ENCODE data around the gene PFDN4. TPM values are rescaled to one million over a fixed set of nuclear protein-coding genes. Genes with fewer than 3 reads are reported as not detected.

Gene PFDN4, protein sequence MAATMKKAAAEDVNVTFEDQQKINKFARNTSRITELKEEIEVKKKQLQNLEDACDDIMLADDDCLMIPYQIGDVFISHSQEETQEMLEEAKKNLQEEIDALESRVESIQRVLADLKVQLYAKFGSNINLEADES
- total RNA-seq (2016; rRNA removed; fragmentation: Illumina TruSeq; extraction: Trizol) (227 and 299 TPM in 2 replicates), polyA plus RNA-seq (2011; rRNA removed) (41.7 and 59.8 TPM in 2 replicates), polyA minus RNA-seq (2011; rRNA and poly(A)+ RNA removed; ENCODE audit: low replicate concordance) (0.28 and 1.1 TPM in 2 replicates), Bru-seq, nascent RNA (percentile 94 among the genes with signal in this experiment), BruChase-seq, experiment 1, labeled RNA remaining after a 6-hour chase (percentile 92 among the genes with signal in this experiment), BruChase-seq, experiment 2, labeled RNA remaining after a 2-hour chase (percentile 88 among the genes with signal in this experiment)
- total RNA-seq (2016; cell fraction: cytosol; rRNA removed; fragmentation: Illumina TruSeq; extraction: Trizol; ENCODE audit: low read depth): 116 and 137 TPM in 2 replicates
- 227 and 317 TPM in 2 replicates for total RNA-seq (2016; cell fraction: insoluble cytoplasmic fraction; rRNA removed; fragmentation: Illumina TruSeq; extraction: Trizol)
- total RNA-seq (2016; cell fraction: membrane; rRNA removed; fragmentation: Illumina TruSeq; extraction: Trizol): 141 and 157 TPM in 2 replicates
- 81.8 and 87.1 TPM in 2 replicates for total RNA-seq (2016; cell fraction: nucleus; rRNA removed; fragmentation: Illumina TruSeq; extraction: Trizol)
- 37.0 and 54.6 TPM in 2 replicates for polyA plus RNA-seq (2011; cell fraction: cytosol; rRNA removed)
- polyA plus RNA-seq (2011; cell fraction: nucleus; rRNA removed): 11.6 and 20.3 TPM in 2 replicates
- 152 and 165 TPM in 2 replicates for polyA plus RNA-seq (2012)
- polyA plus RNA-seq (2016; cell fraction: cytosol; fragmentation: Illumina TruSeq; extraction: Trizol; ENCODE audit: low read depth): 106 and 114 TPM in 2 replicates
- polyA plus RNA-seq (2016; cell fraction: insoluble cytoplasmic fraction; fragmentation: Illumina TruSeq; extraction: Trizol; ENCODE audit: low read depth): 248 and 300 TPM in 2 replicates
- polyA plus RNA-seq (2016; cell fraction: membrane; fragmentation: Illumina TruSeq; extraction: Trizol; ENCODE audit: low read depth): 116 and 120 TPM in 2 replicates
- 122 and 141 TPM in 2 replicates for polyA plus RNA-seq (2016; cell fraction: nucleus; fragmentation: Illumina TruSeq; extraction: Trizol; ENCODE audit: insufficient read depth, low read depth)
- polyA minus RNA-seq (2011; cell fraction: cytosol; rRNA and poly(A)+ RNA removed): 31.9 and 32.4 TPM in 2 replicates
- polyA minus RNA-seq (2011; cell fraction: nucleus; rRNA and poly(A)+ RNA removed): 16.5 and 23.9 TPM in 2 replicates
- long read RNA-seq, experiment 1, transcript PFDN4-201 (4 exons, 1,462 nt): major isoform, 161 of 186 reads
- long read RNA-seq, experiment 1, partial matches to known transcripts: 23 of 186 reads
- long read RNA-seq, experiment 1, other reads (novel, unspliced or antisense): 2 of 186 reads
- long read RNA-seq, experiment 2, transcript PFDN4-201 (4 exons, 1,462 nt): major isoform, 121 of 188 reads
- long read RNA-seq, experiment 2, partial matches to known transcripts: 58 of 188 reads
- long read RNA-seq, experiment 2, other reads (novel, unspliced or antisense): 9 of 188 reads

DNA sequence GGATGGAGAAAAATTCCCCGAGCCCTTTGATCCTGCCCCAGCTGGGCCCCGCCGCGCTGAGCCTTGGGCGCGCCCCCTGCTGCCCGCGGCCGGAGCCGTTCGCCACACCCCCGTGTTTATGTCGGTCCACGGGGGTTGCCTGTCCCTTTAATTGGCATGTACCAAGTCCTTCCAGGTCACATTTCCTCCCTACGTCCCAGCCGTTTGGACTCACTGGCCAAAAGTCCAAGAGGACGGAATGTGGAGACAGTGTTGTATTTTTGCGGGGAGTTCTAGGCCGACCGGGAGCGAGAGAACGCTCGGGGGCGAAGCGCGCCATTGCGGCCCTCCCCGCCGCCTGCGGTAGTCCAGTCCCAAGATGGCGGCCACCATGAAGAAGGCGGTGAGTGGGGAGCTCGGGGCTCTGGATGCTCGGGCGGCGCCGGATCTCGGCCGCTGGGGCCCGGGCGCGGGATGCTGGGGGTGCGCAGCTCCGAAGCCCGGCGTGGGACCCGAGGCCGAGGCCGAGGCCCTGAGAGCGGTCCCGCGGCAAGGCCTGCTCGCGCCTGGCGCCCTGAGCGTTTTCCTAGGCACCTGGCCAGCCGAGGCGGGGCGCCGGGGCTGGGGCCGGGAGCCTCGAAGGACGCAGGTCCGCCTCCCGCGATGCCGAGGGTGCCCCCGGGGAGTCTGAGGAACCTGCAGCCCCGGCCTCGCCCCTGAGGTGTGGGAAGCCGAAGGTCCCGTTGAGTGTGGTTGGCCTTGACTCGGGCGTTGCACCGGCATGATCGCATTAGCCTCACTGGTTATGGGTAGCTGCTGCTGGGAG is at the start of gene PFDN4:
Gene PFDN4 (plus strand): TSS at position 345 of the 805 bp plus-strand sequence. CDS start 14 bp downstream, at position 359.
- peak; percentile 87 for FAIRE-seq
- POLR2A ChIA-PET: interaction anchor here (0.7 to 2.7 kb wide), 17 partner anchors 11 to 707 kb away, joined by 3 to 24 read pairs (median 4); partner anchors contain the start of gene BCAS1
- in situ Hi-C loops (cut with HindIII; ENCODE audit: extremely low pct_ligation_motif_present, low pct_unique_long_range_greater_than_20kb): loop anchor here (10.0 to 25.0 kb wide), 2 partner anchors 633 to 1121 kb away; no protein-coding TSS in a partner anchor
- TF ChIP-seq FOXK2 (IDR thresholded peaks at IDR 0.05) (peak; percentile 100), SMAD9 (CRISPR knock-in tag; IDR thresholded peaks at IDR 0.05) (no peak), ELF4 (CRISPR knock-in tag; IDR thresholded peaks at IDR 0.05; ENCODE audit: borderline replicate concordance) (no peak; the same call in 1 of the 2 replicates), RBAK (CRISPR knock-in tag; IDR thresholded peaks at IDR 0.05) (no peak), AKAP8 (CRISPR knock-in tag; IDR thresholded peaks at IDR 0.05) (peak; percentile 69; the same call in 1 of the 2 replicates), ZNF263 (CRISPR knock-in tag; IDR thresholded peaks at IDR 0.05) (0 out of 2 replicates have a peak, but pooled peaks have one; percentile 34), ZNF484 (CRISPR knock-in tag; IDR thresholded peaks at IDR 0.05; ENCODE audit: borderline replicate concordance, low read depth) (0 out of 2 replicates have a peak, but pooled peaks have one; percentile 78)
- TF ChIP-seq, protein P1, sequence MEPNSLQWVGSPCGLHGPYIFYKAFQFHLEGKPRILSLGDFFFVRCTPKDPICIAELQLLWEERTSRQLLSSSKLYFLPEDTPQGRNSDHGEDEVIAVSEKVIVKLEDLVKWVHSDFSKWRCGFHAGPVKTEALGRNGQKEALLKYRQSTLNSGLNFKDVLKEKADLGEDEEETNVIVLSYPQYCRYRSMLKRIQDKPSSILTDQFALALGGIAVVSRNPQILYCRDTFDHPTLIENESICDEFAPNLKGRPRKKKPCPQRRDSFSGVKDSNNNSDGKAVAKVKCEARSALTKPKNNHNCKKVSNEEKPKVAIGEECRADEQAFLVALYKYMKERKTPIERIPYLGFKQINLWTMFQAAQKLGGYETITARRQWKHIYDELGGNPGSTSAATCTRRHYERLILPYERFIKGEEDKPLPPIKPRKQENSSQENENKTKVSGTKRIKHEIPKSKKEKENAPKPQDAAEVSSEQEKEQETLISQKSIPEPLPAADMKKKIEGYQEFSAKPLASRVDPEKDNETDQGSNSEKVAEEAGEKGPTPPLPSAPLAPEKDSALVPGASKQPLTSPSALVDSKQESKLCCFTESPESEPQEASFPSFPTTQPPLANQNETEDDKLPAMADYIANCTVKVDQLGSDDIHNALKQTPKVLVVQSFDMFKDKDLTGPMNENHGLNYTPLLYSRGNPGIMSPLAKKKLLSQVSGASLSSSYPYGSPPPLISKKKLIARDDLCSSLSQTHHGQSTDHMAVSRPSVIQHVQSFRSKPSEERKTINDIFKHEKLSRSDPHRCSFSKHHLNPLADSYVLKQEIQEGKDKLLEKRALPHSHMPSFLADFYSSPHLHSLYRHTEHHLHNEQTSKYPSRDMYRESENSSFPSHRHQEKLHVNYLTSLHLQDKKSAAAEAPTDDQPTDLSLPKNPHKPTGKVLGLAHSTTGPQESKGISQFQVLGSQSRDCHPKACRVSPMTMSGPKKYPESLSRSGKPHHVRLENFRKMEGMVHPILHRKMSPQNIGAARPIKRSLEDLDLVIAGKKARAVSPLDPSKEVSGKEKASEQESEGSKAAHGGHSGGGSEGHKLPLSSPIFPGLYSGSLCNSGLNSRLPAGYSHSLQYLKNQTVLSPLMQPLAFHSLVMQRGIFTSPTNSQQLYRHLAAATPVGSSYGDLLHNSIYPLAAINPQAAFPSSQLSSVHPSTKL (CRISPR knock-in tag; IDR thresholded peaks at IDR 0.05): peak; percentile 89
- TF ChIP-seq, protein P2, sequence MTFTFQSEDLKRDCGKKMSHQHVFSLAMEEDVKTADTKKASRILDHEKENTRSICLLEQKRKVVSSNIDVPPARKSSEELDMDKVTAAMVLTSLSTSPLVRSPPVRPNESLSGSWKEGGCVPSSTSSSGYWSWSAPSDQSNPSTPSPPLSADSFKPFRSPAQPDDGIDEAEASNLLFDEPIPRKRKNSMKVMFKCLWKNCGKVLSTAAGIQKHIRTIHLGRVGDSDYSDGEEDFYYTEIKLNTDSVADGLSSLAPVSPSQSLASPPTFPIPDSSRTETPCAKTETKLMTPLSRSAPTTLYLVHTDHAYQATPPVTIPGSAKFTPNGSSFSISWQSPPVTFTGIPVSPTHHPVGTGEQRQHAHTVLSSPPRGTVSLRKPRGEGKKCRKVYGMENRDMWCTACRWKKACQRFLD (CRISPR knock-in tag; IDR thresholded peaks at IDR 0.05; ENCODE audit: borderline replicate concordance): peak; percentile 70; the same call in 1 of the 2 replicates
- TF ChIP-seq, protein P3, sequence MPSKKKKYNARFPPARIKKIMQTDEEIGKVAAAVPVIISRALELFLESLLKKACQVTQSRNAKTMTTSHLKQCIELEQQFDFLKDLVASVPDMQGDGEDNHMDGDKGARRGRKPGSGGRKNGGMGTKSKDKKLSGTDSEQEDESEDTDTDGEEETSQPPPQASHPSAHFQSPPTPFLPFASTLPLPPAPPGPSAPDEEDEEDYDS (CRISPR knock-in tag; IDR thresholded peaks at IDR 0.05): peak; percentile 79

More for the DNA sequence above, at the start of gene PFDN4:
- Histone ChIP-seq H3K4me1 (ENCODE audit: insufficient read depth, low read length) (peaks cover 50% of the 10 kb centered on the region), H3K27me3 (ENCODE audit: control insufficient read depth in 1 of 2, insufficient read depth in 2 of 2, low read length in 2 of 2) (peaks cover 0 to 6% of the 10 kb centered on the region in 2 experiments; a peak in 1 of 5 replicates), H3K4me2 (ENCODE audit: low read depth, low read length) (peak within 1 kb of the TSS; percentile 89), H3K9me3 (ENCODE audit: low read length) (no peaks in the 10 kb centered on the region; the same call in 1 of the 2 replicates), H3K9ac (ENCODE audit: insufficient read depth, low read depth, low read length) (peak within 1 kb of the TSS; percentile 97), H3K27ac (ENCODE audit: extremely low read length, insufficient read depth, low read length) (peak within 1 kb of the TSS; percentile 97), H2AFZ (ENCODE audit: low read length) (peak within 1 kb of the TSS; percentile 98), H3K36me3 (replicated peaks in 1 of 2; ENCODE audit: control insufficient read depth in 1 of 2, insufficient read depth in 2 of 2, low read length in 2 of 2) (peaks cover 10 to 21% of the 10 kb centered on the region in 2 experiments; a peak in 4 of 5 replicates), H3K79me2 (ENCODE audit: insufficient read depth, low read length) (peaks cover 48% of the 10 kb centered on the region), H4K20me1 (ENCODE audit: insufficient read depth, low read length) (peaks cover 29% of the 10 kb centered on the region), H3K4me3 (replicated peaks in 1 of 3; ENCODE audit: insufficient read depth in 1 of 3, low read depth in 2 of 3, low read length in 3 of 3) (peak within 1 kb of the TSS; percentile 77 to 100 (median 82))
- CTCF ChIA-PET (ENCODE audit: low intra/inter-chr PET ratio, low total read pairs): interaction anchor here (1.1 to 2.2 kb wide), 2 partner anchors 8 to 111 kb away, joined by 3 to 7 read pairs; no protein-coding TSS in a partner anchor
- intact Hi-C loops (cut with micrococcal nuclease; ENCODE audit: unreplicated experiment): no loop called here
- under 1% methylated on average over 38 of the region's 76 CpGs for WGBS (ENCODE audit: low lambda C conversion rate)
- ATAC-seq: peak; percentile 95
- peak; percentile 88 for DNase-seq (ENCODE audit: low spot score)
- BruUV-seq (replicated peaks): TSS peak; percentile 46
